Right lobe of liver (tissue), 6 donors: Measurements from ENCODE around the gene CORO2A. TPM values are rescaled to one million over a fixed set of nuclear protein-coding genes. Genes with fewer than 3 reads are reported as not detected.

Source experiments
- ATAC-seq, 4 donors: fragments of 200-7000 bp; cut with Tn5 transposase; one replicate each; pipeline ENCODE4 v1.9.1; 2020; ENCODE audit warnings: mild to moderate bottlenecking in 4 of 4, moderate library complexity in 4 of 4
- DNase-seq, 3 donors: peaks; one replicate each; pipeline ENCODE4 v3.0.0-alpha.2; 2020
- H3K27ac ChIP-seq, 3 donors: fragments of 200-600 bp; one replicate each; pipeline ENCODE4 v1.8.0; 2022
- H3K27me3 ChIP-seq, 2 donors: fragments of 200-600 bp; one replicate each; pipeline ENCODE4 v1.8.0; 2022
- H3K36me3 ChIP-seq, 4 donors: fragments of 200-600 bp; sonication (generic) in 1 of 4; one replicate each; pipeline versions ENCODE4 v1.5.1 to v1.8.0; 2017 to 2022; ENCODE audit warnings: control low read depth in 1 of 4
- H3K4me1 ChIP-seq, 4 donors: fragments of 200-600 bp; sonication (generic) in 1 of 4; one replicate each; pipeline versions ENCODE4 v1.5.1 to v1.8.0; 2017 to 2022; ENCODE audit warnings: control low read depth in 1 of 4
- H3K4me3 ChIP-seq, 3 donors: fragments of 200-600 bp; one replicate each; pipeline ENCODE4 v1.8.0; 2022
- H3K9me3 ChIP-seq, 4 donors: fragments of 200-600 bp; sonication (generic) in 1 of 4; one replicate each; pipeline versions ENCODE4 v1.5.1 to v1.8.0; 2017 to 2022; ENCODE audit warnings: control low read depth in 1 of 4
- CTCF ChIP-seq, 4 donors: fragments of 200-600 bp in 3 of 4; fragments of 450-650 bp in 1 of 4; IDR thresholded peaks; one replicate each; pipeline versions ENCODE4 v1.5.1 to v1.8.0; 2016 to 2022; ENCODE audit warnings: antibody characterized with exemption in 4 of 4, mild to moderate bottlenecking in 2 of 4
- POLR2A ChIP-seq: fragments of 450-650 bp; IDR thresholded peaks from one replicate; pipeline ENCODE4 v1.6.1; 2017; ENCODE audit warnings: antibody characterized with exemption, mild to moderate bottlenecking
- WGBS: methylation state at CpG from one replicate; pipeline ENCODE4 v1.1.6; 2018; ENCODE audit warnings: low coverage, low lambda C conversion rate; ENCODE audit not compliant: insufficient coverage; ENCODE audit errors: missing lambda C conversion rate; 5-methylcytosine and 5-hydroxymethylcytosine counted together
- intact Hi-C, 2 donors: fragments of 100-400 bp; cut with DNase I; formaldehyde crosslinking; loops; one replicate each; pipeline versions ENCODE4 v1.11.2 to v1.14.1; 2022
- total RNA-seq, 6 experiments: library from RNA; depleted of rRNA in 2 of 6; stranded (reverse); fragments of >200 nt in 2 of 6; fragmentation: NEBNext Ultra II Directional in 3 of 6; extraction: Animal tissue kit (Norgen Biotek cat#: 25700) in 3 of 6; gene quantifications; one replicate each; pipeline versions ENCODE4 v1.1.0 to v1.2.4, GENCODE V29; 2016 to 2023
- donor health status: DM: no; HTN: yes; CAD: no.
- donor health status: DM: no; HTN: no; CAD: no.
- donor health status: DM: no; HTN: no; CAD: no.
- donor health status: DM: no; HTN: yes; CAD: no.
- donor health status: DM: no; HTN: yes; CAD: no.

The CORO2A gene
- total RNA-seq, 6 experiments from 2014 or later = 0.67 to 6.2 (median 3.3) TPM

- intact Hi-C loops = no loop called here
- H3K27me3 ChIP-seq = no peaks in the 10 kb centered on the region
- DNase-seq (no peak), ATAC-seq (no peak)
- H3K9me3 ChIP-seq = no peaks in the 10 kb centered on the region
- WGBS = 90% methylated on average over 3 of the region's 3 CpGs
- H3K4me3 ChIP-seq = no peak overlapping the region
- H3K4me1 ChIP-seq = peaks cover 0 to 34% (median 15%) of the 10 kb centered on the region in 4 donors
- H3K36me3 ChIP-seq = peaks cover 0 to 14% (median 7%) of the 10 kb centered on the region in 4 donors
- H3K27ac ChIP-seq = no peak overlapping the region
- TF ChIP-seq POLR2A (no peak), CTCF (IDR thresholded peaks at IDR 0.05) (no peak)
Observed at GRCh38 chr9:98084396-98084795, 108.0 kb downstream of the CORO2A start.

GRCh38 chr9:98083566-98084183 is 108.8 kb downstream of the CORO2A start:
- Histone ChIP-seq H3K4me3 (no peak overlapping the region), H3K4me1 (peaks cover 0 to 34% (median 15%) of the 10 kb centered on the region in 4 donors), H3K9me3 (no peaks in the 10 kb centered on the region), H3K36me3 (peaks cover 0 to 14% (median 7%) of the 10 kb centered on the region in 4 donors), H3K27me3 (no peaks in the 10 kb centered on the region), H3K27ac (peak overlapping the region in 2 of 3 donors; percentile 53 to 72)
- intact Hi-C loops = no loop called here
- TF ChIP-seq CTCF (IDR thresholded peaks at IDR 0.05) = no peak
- TF ChIP-seq POLR2A = no peak
- ATAC-seq = no peak
- no peak for DNase-seq
- 90% methylated on average over 6 of the region's 7 CpGs for WGBS

GRCh38 chr9:98083061-98083501 is 109.4 kb downstream of the CORO2A start:
- ATAC-seq (peak; percentile 58 to 87 (median 82)), DNase-seq (peak in 1 of 3 donors; percentile 64)
- TF ChIP-seq POLR2A (no peak), CTCF (IDR thresholded peaks at IDR 0.05) (no peak)
- no peaks in the 10 kb centered on the region for H3K27me3 ChIP-seq
- H3K9me3 ChIP-seq = no peaks in the 10 kb centered on the region
- H3K4me3 ChIP-seq = no peak overlapping the region
- H3K4me1 ChIP-seq = peaks cover 0 to 34% (median 15%) of the 10 kb centered on the region in 4 donors
- peaks cover 0 to 14% (median 7%) of the 10 kb centered on the region in 4 donors for H3K36me3 ChIP-seq
- intact Hi-C loops = no loop called here
- WGBS = 93% methylated on average over 2 of the region's 2 CpGs
- H3K27ac ChIP-seq = peak overlapping the region; percentile 20 to 72 (median 53)

GRCh38 chr9:98081477-98082219 is 110.8 kb downstream of the CORO2A start:
- DNase-seq (peak; percentile 60 to 83 (median 71)), ATAC-seq (peak; percentile 60 to 82 (median 76))
- intact Hi-C loops = no loop called here
- Histone ChIP-seq H3K36me3 (peaks cover 0 to 19% (median 9%) of the 10 kb centered on the region in 4 donors), H3K9me3 (no peaks in the 10 kb centered on the region), H3K4me1 (peaks cover 0 to 37% (median 15%) of the 10 kb centered on the region in 4 donors), H3K27ac (peak overlapping the region in 2 of 3 donors; percentile 60 to 72), H3K27me3 (no peaks in the 10 kb centered on the region), H3K4me3 (no peak overlapping the region)
- WGBS = 38% methylated on average over 6 of the region's 6 CpGs
- TF ChIP-seq POLR2A (peak; percentile 41), CTCF (IDR thresholded peaks at IDR 0.05) (no peak)
